ENCODE data around the gene ANKRD63. TPM values are rescaled to one million over a fixed set of nuclear protein-coding genes. Genes with fewer than 3 reads are reported as not detected.

Gene ANKRD63
- polyA plus RNA-seq, 3 donors, result not detected

DNA sequence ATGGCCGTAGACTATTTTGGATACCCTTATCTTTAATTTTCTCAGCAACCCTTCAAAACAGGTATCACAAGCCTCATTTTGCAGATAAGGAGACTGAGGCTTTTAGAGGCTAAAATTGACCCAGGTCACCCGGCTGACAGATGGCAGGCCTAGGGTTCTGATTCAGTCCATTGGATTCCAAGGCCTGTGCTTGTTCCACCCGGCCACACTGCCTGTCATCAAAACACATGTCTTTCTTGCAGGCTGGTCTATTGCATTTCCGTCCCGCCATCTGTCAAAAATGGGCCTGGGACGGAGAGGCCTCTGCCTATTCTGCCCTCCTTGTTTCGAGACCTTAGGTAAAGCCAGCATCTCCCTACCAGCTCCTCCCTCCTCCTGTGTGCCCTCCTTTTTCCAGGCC is 48.8 kb upstream of the ANKRD63 start:
- Mint-ChIP-seq H3K9me3 (peaks cover 0 to 1% (median 0%) of the 10 kb centered on the region in 7 donors), H3K27me3 (ENCODE audit: low read depth in 3 of 3) (peaks cover 1 to 4% (median 2%) of the 10 kb centered on the region in 3 donors), H3K27ac (peak overlapping the region in 2 of 7 donors; percentile 54 to 63), H3K4me3 (peak overlapping the region in 1 of 2 donors; percentile 39), H3K4me1 (peaks cover 94% of the 10 kb centered on the region), H3K36me3 (peaks cover 46 to 48% of the 10 kb centered on the region in 2 donors)
- no peak for DNase-seq
- H3K4me1 ChIP-seq (ENCODE audit: control insufficient read depth in 1 of 2, insufficient read depth in 2 of 2, low read length in 2 of 2), result peaks cover 77 to 85% of the 10 kb centered on the region in 2 donors
- TF ChIP-seq, protein P1, sequence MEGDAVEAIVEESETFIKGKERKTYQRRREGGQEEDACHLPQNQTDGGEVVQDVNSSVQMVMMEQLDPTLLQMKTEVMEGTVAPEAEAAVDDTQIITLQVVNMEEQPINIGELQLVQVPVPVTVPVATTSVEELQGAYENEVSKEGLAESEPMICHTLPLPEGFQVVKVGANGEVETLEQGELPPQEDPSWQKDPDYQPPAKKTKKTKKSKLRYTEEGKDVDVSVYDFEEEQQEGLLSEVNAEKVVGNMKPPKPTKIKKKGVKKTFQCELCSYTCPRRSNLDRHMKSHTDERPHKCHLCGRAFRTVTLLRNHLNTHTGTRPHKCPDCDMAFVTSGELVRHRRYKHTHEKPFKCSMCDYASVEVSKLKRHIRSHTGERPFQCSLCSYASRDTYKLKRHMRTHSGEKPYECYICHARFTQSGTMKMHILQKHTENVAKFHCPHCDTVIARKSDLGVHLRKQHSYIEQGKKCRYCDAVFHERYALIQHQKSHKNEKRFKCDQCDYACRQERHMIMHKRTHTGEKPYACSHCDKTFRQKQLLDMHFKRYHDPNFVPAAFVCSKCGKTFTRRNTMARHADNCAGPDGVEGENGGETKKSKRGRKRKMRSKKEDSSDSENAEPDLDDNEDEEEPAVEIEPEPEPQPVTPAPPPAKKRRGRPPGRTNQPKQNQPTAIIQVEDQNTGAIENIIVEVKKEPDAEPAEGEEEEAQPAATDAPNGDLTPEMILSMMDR (IDR thresholded peaks at IDR 0.05), result no peak
- WGBS (ENCODE audit: insufficient coverage), result 94% methylated on average over 7 of the region's 7 CpGs
- H2AFZ ChIP-seq (ENCODE audit: insufficient read depth, low read depth, low read length, poor library complexity, severe bottlenecking), result no peak overlapping the region
- no peak overlapping the region for H3K4me2 ChIP-seq (replicated peaks; ENCODE audit: extremely low read depth, low read length, poor library complexity, severe bottlenecking)
- no peak overlapping the region for H3K9ac ChIP-seq (ENCODE audit: insufficient read depth, low read length, poor library complexity, severe bottlenecking)
- no peaks in the 10 kb centered on the region for H4K20me1 ChIP-seq (ENCODE audit: insufficient read depth, low read length)
- no peak overlapping the region for H3K27ac ChIP-seq (ENCODE audit: low read depth in 1 of 2, low read length in 2 of 2)
- peaks cover 23% of the 10 kb centered on the region for H3K79me2 ChIP-seq (ENCODE audit: insufficient read depth, low read length)
- H3K36me3 ChIP-seq (replicated peaks in 1 of 2; ENCODE audit: control insufficient read depth in 1 of 2, insufficient read depth in 2 of 2, low read length in 2 of 2), result peaks cover 3 to 39% of the 10 kb centered on the region in 2 donors
- intact Hi-C loops (cut with micrococcal nuclease), result no loop called here
- no peaks in the 10 kb centered on the region for H3K9me3 ChIP-seq (replicated peaks in 1 of 2; ENCODE audit: control insufficient read depth in 1 of 2, insufficient read depth in 1 of 2, low read length in 2 of 2)
- H3K4me3 ChIP-seq (replicated peaks in 1 of 3; ENCODE audit: low read depth in 2 of 3, low read length in 3 of 3), result no peak overlapping the region
- no peaks in the 10 kb centered on the region for H3K27me3 ChIP-seq (ENCODE audit: control insufficient read depth in 2 of 2, insufficient read depth in 2 of 2, low read length in 2 of 2)

DNA sequence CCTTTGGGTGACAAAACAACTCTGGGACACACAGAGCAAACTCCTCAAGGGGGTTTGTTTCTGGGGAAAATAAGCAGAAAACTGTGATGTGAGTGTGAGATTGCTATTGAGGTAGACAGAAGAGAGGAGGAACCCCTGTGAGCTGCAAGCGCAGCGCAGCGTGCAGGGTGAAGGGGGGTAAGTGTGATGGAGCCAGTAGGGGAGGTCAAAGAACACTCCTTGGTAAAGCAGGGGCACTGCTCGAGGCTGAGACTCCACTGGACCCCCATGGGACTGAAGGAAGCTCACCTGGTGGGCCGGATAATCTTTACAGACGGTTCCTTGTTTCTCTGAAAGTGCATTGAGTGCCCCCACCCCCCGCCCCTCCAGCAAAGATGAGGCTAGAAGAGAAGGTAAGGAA is 48.2 kb upstream of the ANKRD63 start:
- intact Hi-C loops (cut with micrococcal nuclease), result no loop called here
- TF ChIP-seq, protein P1 (IDR thresholded peaks at IDR 0.05), result no peak

More for the DNA sequence above, 48.2 kb upstream of the ANKRD63 start:
- peak overlapping the region in 3 of 7 donors; percentile 22 to 87 (median 72) for H3K27ac Mint-ChIP-seq
- Histone ChIP-seq H3K4me2 (replicated peaks; ENCODE audit: extremely low read depth, low read length, poor library complexity, severe bottlenecking) (no peak overlapping the region), H3K27ac (ENCODE audit: low read depth in 1 of 2, low read length in 2 of 2) (no peak overlapping the region), H3K9ac (ENCODE audit: insufficient read depth, low read length, poor library complexity, severe bottlenecking) (no peak overlapping the region), H4K20me1 (ENCODE audit: insufficient read depth, low read length) (no peaks in the 10 kb centered on the region), H3K27me3 (ENCODE audit: control insufficient read depth in 2 of 2, insufficient read depth in 2 of 2, low read length in 2 of 2) (no peaks in the 10 kb centered on the region), H3K4me1 (ENCODE audit: control insufficient read depth in 1 of 2, insufficient read depth in 2 of 2, low read length in 2 of 2) (peaks cover 77 to 85% of the 10 kb centered on the region in 2 donors), H3K4me3 (replicated peaks in 1 of 3; ENCODE audit: low read depth in 2 of 3, low read length in 3 of 3) (no peak overlapping the region), H3K79me2 (ENCODE audit: insufficient read depth, low read length) (peaks cover 29% of the 10 kb centered on the region), H3K9me3 (replicated peaks in 1 of 2; ENCODE audit: control insufficient read depth in 1 of 2, insufficient read depth in 1 of 2, low read length in 2 of 2) (no peaks in the 10 kb centered on the region), H3K36me3 (replicated peaks in 1 of 2; ENCODE audit: control insufficient read depth in 1 of 2, insufficient read depth in 2 of 2, low read length in 2 of 2) (peaks cover 3 to 40% of the 10 kb centered on the region in 2 donors), H2AFZ (ENCODE audit: insufficient read depth, low read depth, low read length, poor library complexity, severe bottlenecking) (no peak overlapping the region)
- peaks cover 48 to 54% of the 10 kb centered on the region in 2 donors for H3K36me3 Mint-ChIP-seq
- H3K9me3 Mint-ChIP-seq, result peaks cover 0 to 1% (median 0%) of the 10 kb centered on the region in 7 donors
- peaks cover 1 to 4% (median 2%) of the 10 kb centered on the region in 3 donors for H3K27me3 Mint-ChIP-seq (ENCODE audit: low read depth in 3 of 3)
- WGBS (ENCODE audit: insufficient coverage), result no CpG with 5 or more reads among the region's 7 CpGs
- peaks cover 95% of the 10 kb centered on the region for H3K4me1 Mint-ChIP-seq
- H3K4me3 Mint-ChIP-seq, result no peak overlapping the region
- no peak for DNase-seq

Measured in CD14-positive monocyte (primary cell).